HG03432 (cell line): Measurements from ENCODE around the gene MYO1E.
"Not testable (repeated sequence)": the region's sequence is repeated elsewhere in the genome, so short reads cannot be mapped to it uniquely, and the experiment has no call there.

Source experiments
- ATAC-seq: cut with Tn5 transposase; IDR thresholded peaks from one replicate; pipeline ENCODE4 v1.9.1; 2021; ENCODE audit warnings: mild to moderate bottlenecking, moderate library complexity; ENCODE audit not compliant: unreplicated experiment

Gene MYO1E

GRCh38 chr15:59295261-59296001 is 77.2 kb downstream of the MYO1E start:
- ATAC-seq, result no peak

GRCh38 chr15:59294574-59295260 is 78.0 kb downstream of the MYO1E start:
- no peak for ATAC-seq

DNA sequence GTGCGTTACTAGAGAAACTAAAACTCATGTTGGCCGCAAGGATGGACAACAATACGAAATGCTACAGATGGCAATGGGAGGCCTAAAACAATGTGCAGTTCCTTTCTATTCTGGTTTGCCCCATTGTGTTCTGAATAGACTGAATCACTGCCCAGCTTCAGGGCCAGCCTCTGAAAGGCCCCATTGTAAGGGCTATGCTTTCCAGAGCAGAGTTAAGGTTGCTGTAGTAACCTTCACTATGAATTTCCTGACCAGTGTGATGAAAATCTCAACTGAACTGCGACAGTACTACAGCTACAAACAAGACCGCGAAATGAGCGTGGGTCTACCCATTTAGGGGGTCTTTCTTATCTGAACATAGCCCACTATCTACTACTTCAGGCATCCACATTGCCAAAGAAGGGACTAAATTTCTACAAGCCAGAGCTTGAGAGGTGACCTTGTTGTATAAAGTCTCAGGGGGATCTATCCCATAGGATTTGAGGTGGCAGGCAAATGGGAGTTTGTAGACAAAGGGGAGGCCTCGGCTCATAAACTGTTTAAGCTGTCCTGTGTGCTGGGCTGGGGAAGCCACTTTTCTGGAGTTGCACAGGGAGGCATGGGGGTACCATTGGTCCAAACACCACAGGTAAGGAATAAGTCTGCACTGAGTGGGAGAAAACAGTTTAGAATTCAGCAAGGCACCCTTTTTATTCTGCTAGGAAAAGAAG is 80.1 kb downstream of the MYO1E start:
- ATAC-seq, result no peak

DNA sequence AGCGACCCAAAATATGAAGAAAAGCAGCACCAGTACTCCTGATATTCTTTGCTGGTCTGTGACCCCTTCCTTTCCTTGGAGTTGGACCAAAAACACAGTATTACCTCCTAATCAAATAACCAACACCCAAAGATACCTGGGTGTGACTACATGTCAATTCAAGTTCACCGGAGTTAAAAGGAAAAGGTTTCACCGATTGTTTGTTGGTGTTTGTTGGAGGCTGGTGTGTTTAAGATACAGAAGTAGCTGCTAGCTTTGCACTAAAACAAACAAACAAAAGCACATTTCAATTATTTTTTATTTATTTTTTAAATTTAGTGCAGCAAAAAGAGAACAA is 81.5 kb downstream of the MYO1E start:
- no peak for ATAC-seq

GRCh38 chr15:59290295-59291212 is 82.1 kb downstream of the MYO1E start:
- peak; percentile 49 for ATAC-seq

DNA sequence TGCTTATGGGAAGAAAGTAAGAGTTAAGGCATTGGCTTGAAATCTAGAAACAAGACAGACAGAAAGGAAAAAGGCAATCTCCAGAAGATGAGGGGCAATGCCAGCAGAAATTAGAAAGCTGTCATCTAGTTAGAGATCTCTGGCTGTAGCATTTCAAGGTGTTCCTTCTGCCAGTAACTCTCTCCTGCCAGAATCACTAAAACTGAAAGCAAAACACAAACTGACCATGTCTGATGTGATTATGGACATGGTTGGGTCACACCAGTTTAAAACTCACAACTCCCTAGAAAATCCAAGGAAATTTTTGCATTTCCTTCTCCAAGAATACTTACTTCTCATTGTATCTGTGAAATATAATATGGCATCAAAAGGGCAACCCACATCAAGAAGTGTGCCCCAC is 83.1 kb downstream of the MYO1E start:
- ATAC-seq, result no peak

- ATAC-seq, result no peak
These were observed 88.8 kb downstream of the MYO1E start for GRCh38 chr15:59283717-59284391.

GRCh38 chr15:59282515-59283337 is 89.9 kb downstream of the MYO1E start:
- no peak for ATAC-seq

- ATAC-seq, result no peak
These were observed 91.0 kb downstream of the MYO1E start for GRCh38 chr15:59281699-59282098.

- no peak for ATAC-seq
These were observed 91.8 kb downstream of the MYO1E start for GRCh38 chr15:59280855-59281254.

DNA sequence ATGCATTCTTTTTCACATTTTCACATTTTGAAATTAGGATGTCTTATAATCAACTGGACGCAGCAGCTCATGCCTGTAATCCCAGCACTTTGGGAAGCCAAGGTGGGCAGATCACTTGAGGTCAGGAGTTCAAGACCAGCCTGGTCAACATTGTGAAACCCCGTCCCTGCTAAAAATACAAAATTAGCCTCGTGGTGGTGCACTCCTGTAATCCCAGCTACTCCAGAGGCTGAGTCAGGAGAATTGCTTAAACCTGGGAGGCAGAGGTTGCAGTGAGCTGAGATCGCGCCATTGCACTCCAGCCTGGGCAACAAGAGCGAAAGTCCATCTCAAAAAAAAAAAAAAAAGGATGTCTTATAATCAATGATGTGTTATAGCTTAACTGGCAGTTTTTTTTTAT is 92.4 kb downstream of the MYO1E start:
- ATAC-seq, result not testable (repeated sequence)

DNA sequence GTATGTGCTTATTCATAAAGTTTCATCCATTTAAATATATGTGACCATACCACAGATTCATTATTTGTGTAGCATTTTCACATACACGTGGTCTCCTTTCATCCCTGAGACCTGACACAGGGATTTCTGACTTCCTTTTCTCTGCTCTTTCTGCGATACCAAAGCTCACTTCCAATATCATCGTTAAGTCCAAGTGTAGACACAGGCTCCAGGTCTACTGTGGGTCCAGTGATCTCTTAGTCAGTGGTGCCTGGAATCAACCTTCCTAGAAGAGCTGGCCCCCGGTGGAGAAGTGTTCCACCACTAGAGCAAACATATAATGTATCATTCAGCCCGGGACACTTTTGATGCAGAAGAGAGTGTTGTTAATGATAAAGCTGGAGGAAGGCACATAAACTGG is 93.6 kb downstream of the MYO1E start:
- ATAC-seq, result no peak

- ATAC-seq, result no peak
These were observed 94.6 kb downstream of the MYO1E start for GRCh38 chr15:59278120-59278519.

- no peak for ATAC-seq
These were observed 96.2 kb downstream of the MYO1E start for GRCh38 chr15:59276225-59277178.

GRCh38 chr15:59274126-59274970 is 98.3 kb downstream of the MYO1E start:
- no peak for ATAC-seq

DNA sequence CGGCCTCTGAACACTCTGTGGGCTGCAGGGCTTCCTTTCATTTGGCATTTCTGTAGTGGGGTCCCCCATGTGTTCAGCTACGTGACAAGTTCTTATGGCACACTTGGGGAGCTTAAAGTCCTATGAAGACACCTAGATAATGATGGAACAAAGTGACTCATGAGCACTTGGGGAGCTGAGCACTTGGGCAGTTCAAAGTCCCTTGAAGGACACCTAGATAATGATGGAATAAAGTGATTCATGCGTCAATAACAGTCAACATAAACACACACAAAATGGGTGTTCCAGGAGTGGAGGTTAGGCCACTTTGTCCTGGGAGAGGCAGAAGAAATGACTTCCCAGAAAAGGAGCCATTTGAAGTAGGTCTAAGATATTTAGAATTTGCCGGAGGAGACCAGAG is 99.4 kb downstream of the MYO1E start:
- no peak for ATAC-seq

GRCh38 chr15:59271595-59272201 is 101.0 kb downstream of the MYO1E start:
- no peak for ATAC-seq
